ENCODE results near the gene RREB1. TPM values are rescaled to one million over a fixed set of nuclear protein-coding genes. Genes with fewer than 3 reads are reported as not detected.
"Not testable (repeated sequence)": the region's sequence is repeated elsewhere in the genome, so short reads cannot be mapped to it uniquely, and the experiment has no call there.

The RREB1 gene
- total and polyA plus RNA-seq, 3 donors from 2014 or later: 30.0 to 79.2 (median 75.0) TPM

DNA sequence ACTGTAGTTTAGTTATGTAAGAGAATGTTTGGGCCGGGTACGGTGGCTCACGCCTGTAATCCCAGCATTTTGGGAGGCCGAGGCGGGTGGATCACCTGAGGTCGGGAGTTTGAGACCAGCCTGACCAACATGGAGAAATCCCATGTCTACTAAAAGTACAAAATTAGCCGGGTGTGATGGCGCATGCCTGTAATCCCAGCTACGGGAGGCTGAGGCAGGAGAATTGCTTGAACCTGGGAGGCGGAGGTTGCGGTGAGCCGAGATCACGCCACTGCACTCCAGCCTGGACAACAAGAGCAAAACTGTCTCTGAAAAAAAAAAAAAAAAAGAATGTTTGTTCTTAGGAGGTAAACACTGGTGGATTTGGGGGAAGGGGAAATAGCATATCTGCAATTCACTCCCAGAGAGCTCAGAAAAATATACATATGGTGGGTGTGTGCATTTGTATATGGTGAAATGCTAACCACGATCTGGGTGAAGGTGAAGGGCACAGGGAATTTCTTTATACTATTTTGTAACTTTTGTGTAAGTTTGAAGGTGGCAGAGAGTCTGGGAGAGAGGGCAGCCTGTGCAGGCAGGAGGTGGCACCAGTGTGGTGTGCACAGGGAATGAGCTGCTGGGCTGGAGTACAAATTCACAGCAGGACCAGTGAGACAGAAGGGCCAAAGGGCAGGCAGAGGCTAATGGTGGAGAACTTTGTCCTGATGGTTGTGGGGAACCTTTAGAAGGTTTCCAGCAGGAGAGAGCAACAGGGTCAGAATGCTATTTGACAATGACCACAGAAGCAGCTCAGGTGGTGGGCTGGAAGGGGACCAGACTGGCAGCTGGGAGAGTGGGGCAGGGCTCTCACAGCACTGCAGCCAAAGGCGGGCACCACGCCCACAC, 162.8 kb downstream of the RREB1 start:
- no peak overlapping the region for H3K4me3 ChIP-seq
- intact Hi-C loops (cut with DNase I; ENCODE audit: low total_unique reads): loop anchor here (10.0 kb wide), 1 partner anchor 344 kb away; no protein-coding TSS in a partner anchor
- H3K27me3 ChIP-seq: no peaks in the 10 kb centered on the region
- no peaks in the 10 kb centered on the region for H3K9me3 ChIP-seq
- H3K27ac ChIP-seq: no peak overlapping the region
- WGBS, 2 donors: 81 to 83% methylated on average over 16 of the region's 16 CpGs
- no peaks in the 10 kb centered on the region for H3K4me1 ChIP-seq
- no peak for TF ChIP-seq POLR2A (IDR thresholded peaks at IDR 0.05)
- TF ChIP-seq, protein P1, sequence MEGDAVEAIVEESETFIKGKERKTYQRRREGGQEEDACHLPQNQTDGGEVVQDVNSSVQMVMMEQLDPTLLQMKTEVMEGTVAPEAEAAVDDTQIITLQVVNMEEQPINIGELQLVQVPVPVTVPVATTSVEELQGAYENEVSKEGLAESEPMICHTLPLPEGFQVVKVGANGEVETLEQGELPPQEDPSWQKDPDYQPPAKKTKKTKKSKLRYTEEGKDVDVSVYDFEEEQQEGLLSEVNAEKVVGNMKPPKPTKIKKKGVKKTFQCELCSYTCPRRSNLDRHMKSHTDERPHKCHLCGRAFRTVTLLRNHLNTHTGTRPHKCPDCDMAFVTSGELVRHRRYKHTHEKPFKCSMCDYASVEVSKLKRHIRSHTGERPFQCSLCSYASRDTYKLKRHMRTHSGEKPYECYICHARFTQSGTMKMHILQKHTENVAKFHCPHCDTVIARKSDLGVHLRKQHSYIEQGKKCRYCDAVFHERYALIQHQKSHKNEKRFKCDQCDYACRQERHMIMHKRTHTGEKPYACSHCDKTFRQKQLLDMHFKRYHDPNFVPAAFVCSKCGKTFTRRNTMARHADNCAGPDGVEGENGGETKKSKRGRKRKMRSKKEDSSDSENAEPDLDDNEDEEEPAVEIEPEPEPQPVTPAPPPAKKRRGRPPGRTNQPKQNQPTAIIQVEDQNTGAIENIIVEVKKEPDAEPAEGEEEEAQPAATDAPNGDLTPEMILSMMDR (IDR thresholded peaks at IDR 0.05): no peak
- DNase-seq: no peak
- no peaks in the 10 kb centered on the region for H3K36me3 ChIP-seq (ENCODE audit: low read depth, missing control alignments)

DNA sequence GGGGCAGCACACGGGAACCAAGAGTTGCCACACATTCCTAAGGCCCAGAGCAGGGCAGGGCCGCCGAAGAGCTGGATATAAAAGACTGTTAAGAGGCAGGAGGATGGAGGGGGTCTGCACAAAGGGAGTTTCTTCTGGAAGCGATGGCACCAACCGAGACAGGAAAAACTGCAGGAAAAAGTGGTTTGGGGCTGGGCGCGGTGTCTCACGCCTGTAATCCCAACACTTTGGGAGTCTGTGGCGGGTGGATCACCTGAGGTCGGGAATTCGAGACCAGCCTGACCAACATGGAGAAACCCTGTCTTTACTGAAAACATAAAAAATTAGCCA, 163.4 kb downstream of the RREB1 start:
- Histone ChIP-seq H3K27ac (no peak overlapping the region), H3K4me3 (no peak overlapping the region), H3K9me3 (no peaks in the 10 kb centered on the region), H3K36me3 (ENCODE audit: low read depth, missing control alignments) (no peaks in the 10 kb centered on the region), H3K27me3 (no peaks in the 10 kb centered on the region), H3K4me1 (no peaks in the 10 kb centered on the region)
- no peak for DNase-seq
- TF ChIP-seq POLR2A (IDR thresholded peaks at IDR 0.05): no peak
- TF ChIP-seq, protein P1 (IDR thresholded peaks at IDR 0.05): no peak
- intact Hi-C loops (cut with DNase I; ENCODE audit: low total_unique reads): loop anchor here (10.0 kb wide), 1 partner anchor 344 kb away; no protein-coding TSS in a partner anchor
- 94 to 95% methylated on average over 11 of the region's 11 CpGs for WGBS, 2 donors

DNA sequence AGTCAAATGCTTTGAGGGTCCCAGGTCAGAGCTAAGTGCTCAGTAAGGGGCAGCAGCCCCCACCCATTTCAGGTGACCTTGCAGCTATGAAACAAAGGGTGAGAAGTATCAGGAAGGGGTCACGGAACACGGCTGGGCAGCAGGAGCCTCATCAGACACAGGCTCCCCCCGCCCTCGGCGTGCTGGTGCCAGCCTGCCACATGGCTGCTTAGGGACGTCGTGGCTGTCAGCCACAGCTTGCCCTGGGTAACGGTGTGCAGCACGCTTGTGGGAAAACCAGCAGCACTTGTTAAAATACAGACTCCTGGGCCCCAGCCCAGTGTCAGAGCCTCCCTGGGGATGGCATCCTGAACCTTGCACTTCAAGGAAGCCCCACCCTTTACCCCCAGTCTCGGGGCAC, 165.9 kb downstream of the RREB1 start:
- no peak overlapping the region for H3K27ac ChIP-seq
- no peaks in the 10 kb centered on the region for H3K9me3 ChIP-seq
- H3K4me1 ChIP-seq: no peaks in the 10 kb centered on the region
- WGBS, 2 donors: 80 to 85% methylated on average over 4 to 10 of the region's 10 CpGs
- no peak overlapping the region for H3K4me3 ChIP-seq
- intact Hi-C loops (cut with DNase I; ENCODE audit: low total_unique reads): loop anchor here (10.0 kb wide), 1 partner anchor 341 kb away; no protein-coding TSS in a partner anchor
- no peaks in the 10 kb centered on the region for H3K27me3 ChIP-seq
- H3K36me3 ChIP-seq (ENCODE audit: low read depth, missing control alignments): no peaks in the 10 kb centered on the region
- TF ChIP-seq POLR2A (IDR thresholded peaks at IDR 0.05): no peak
- TF ChIP-seq, protein P1 (IDR thresholded peaks at IDR 0.05): no peak
- no peak for DNase-seq

DNA sequence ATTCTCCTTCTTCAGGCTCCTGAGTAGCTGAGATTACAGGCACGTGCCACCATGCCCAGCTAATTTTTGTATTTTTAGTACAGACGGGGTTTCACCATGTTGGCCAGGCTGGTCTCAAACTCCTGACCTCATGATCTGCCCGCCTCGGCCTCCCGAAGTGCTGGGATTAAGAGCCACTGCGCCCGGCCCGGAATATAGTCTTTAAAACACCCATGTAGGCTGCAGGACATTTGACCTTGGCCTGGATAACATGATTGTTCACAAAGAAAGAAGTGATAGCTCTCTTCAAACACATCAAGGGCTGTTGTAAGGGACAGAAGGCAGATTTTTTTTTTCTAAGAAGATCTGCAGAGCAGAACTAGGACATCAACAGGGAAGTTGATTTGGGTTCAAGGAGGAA, 166.8 kb downstream of the RREB1 start:
- DNase-seq; H3K4me1 ChIP-seq; H3K27ac ChIP-seq; H3K36me3 ChIP-seq (ENCODE audit: low read depth, missing control alignments); H3K4me3 ChIP-seq; H3K9me3 ChIP-seq; H3K27me3 ChIP-seq: not testable (repeated sequence)
- intact Hi-C loops (cut with DNase I; ENCODE audit: low total_unique reads): loop anchor here (10.0 kb wide), 1 partner anchor 340 kb away; no protein-coding TSS in a partner anchor
- 75 to 76% methylated on average over 8 of the region's 8 CpGs for WGBS, 2 donors

DNA sequence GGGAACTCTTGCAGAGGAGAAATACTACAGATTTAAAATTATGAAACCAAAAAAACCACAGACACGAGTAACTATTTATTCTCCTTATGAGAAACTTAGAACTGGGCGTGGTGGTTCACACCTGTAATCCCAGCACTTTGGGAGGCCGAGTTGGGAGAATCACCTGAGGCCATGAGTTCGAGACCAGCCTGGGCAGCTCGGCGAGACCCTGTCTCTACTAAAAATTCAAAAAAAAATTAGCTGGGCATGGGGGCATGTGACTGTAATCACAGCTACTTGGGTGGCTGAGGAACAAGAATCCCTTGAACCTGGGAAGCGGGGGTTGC, 168.4 kb downstream of the RREB1 start:
- Histone ChIP-seq H3K27ac (no peak overlapping the region), H3K4me1 (no peaks in the 10 kb centered on the region), H3K4me3 (no peak overlapping the region), H3K36me3 (ENCODE audit: low read depth, missing control alignments) (no peaks in the 10 kb centered on the region), H3K9me3 (no peaks in the 10 kb centered on the region), H3K27me3 (no peaks in the 10 kb centered on the region)
- intact Hi-C loops (cut with DNase I; ENCODE audit: low total_unique reads): loop anchor here (10.0 kb wide), 1 partner anchor 339 kb away; no protein-coding TSS in a partner anchor
- no peak for TF ChIP-seq POLR2A (IDR thresholded peaks at IDR 0.05)
- TF ChIP-seq, protein P1 (IDR thresholded peaks at IDR 0.05): peak in 1 of 3 experiments; percentile 2
- WGBS, 2 donors: 70 to 87% methylated on average over 7 of the region's 7 CpGs
- no peak for DNase-seq

All from testis (tissue), 3 donors.